Stomach (tissue), 4 donors: ENCODE measurements around the gene STK17B.

Source experiments
- CTCF ChIP-seq, 7 experiments: fragments of 450-650 bp in 4 of 7; fragments of 200-600 bp in 3 of 7; sonication (generic) in 3 of 7; IDR thresholded peaks; one replicate each; pipeline ENCODE4 v1.5.1; 2016 to 2019; ENCODE audit warnings: antibody characterized with exemption in 7 of 7, control low read depth in 2 of 7, mild to moderate bottlenecking in 1 of 7
- EP300 ChIP-seq: sonication (generic); formaldehyde crosslinking; IDR thresholded peaks from one replicate; pipeline ENCODE4 v1.6.1; 2017; ENCODE audit warnings: antibody characterized with exemption
- POLR2A ChIP-seq, 4 donors: fragments of 450-650 bp; IDR thresholded peaks; one replicate each; pipeline ENCODE4 v1.6.1; 2016; ENCODE audit warnings: antibody characterized with exemption in 4 of 4, control low read depth in 2 of 4, mild to moderate bottlenecking in 1 of 4, moderate library complexity in 1 of 4
- POLR2AphosphoS5 ChIP-seq, 3 donors: sonication (generic); formaldehyde crosslinking; IDR thresholded peaks; one replicate each; pipeline ENCODE4 v1.6.1; 2016; ENCODE audit warnings: antibody characterized with exemption in 3 of 3

- TF ChIP-seq EP300 (no peak), POLR2AphosphoS5 (IDR thresholded peaks at IDR 0.05) (no peak), POLR2A (IDR thresholded peaks at IDR 0.05) (no peak), CTCF (IDR thresholded peaks at IDR 0.05) (no peak)
These were observed 42.8 kb upstream of the STK17B start for GRCh38 chr2:196214156-196214555.
